Esophagus squamous epithelium (tissue), 4 donors: Measurements from ENCODE around the gene LIMK1.

Experiments used
- POLR2A ChIP-seq, 4 donors: fragments of 450-650 bp; IDR thresholded peaks; one replicate each; pipeline ENCODE4 v1.6.1; 2017; ENCODE audit warnings: antibody characterized with exemption in 4 of 4, mild to moderate bottlenecking in 4 of 4, moderate library complexity in 3 of 4
- TF ChIP-seq, protein P1 (sequence below), 6 experiments: fragments of 450-650 bp in 4 of 6; fragments of 200-600 bp in 2 of 6; sonication (generic) in 2 of 6; IDR thresholded peaks; one replicate each; pipeline ENCODE4 v1.5.1; 2016 to 2019; ENCODE audit warnings: antibody characterized with exemption in 6 of 6, mild to moderate bottlenecking in 4 of 6, moderate library complexity in 4 of 6

DNA sequence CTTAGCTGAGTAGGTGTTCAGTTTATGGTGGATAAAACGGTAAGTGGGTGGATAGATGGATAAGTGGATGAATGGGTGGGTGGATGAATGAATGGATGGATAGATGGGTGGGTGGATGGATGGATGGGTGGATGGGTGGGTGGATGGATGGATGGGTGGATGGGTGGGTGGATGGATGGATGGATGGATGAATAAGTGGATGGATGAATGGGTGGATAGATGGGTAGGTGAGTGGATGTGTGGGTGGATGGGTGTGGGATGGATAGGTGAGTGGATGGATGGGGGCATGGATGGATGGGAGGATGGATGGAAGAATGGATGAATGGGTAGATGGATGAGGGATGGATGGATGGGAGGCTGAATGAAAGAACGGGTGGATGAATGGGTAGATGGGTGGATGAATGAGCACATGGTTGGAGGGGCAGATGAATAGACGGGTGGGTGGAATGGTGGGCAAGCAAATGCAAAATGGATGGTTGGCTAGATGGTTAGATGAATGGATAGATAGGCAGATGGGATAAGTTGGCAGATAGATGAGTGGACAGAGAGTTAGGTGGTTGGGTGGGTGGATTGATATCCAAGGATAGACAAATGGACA lies 29.9 kb upstream of the LIMK1 start:
- TF ChIP-seq, protein P1, sequence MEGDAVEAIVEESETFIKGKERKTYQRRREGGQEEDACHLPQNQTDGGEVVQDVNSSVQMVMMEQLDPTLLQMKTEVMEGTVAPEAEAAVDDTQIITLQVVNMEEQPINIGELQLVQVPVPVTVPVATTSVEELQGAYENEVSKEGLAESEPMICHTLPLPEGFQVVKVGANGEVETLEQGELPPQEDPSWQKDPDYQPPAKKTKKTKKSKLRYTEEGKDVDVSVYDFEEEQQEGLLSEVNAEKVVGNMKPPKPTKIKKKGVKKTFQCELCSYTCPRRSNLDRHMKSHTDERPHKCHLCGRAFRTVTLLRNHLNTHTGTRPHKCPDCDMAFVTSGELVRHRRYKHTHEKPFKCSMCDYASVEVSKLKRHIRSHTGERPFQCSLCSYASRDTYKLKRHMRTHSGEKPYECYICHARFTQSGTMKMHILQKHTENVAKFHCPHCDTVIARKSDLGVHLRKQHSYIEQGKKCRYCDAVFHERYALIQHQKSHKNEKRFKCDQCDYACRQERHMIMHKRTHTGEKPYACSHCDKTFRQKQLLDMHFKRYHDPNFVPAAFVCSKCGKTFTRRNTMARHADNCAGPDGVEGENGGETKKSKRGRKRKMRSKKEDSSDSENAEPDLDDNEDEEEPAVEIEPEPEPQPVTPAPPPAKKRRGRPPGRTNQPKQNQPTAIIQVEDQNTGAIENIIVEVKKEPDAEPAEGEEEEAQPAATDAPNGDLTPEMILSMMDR (IDR thresholded peaks at IDR 0.05): no peak
- no peak for TF ChIP-seq POLR2A (IDR thresholded peaks at IDR 0.05)
